Erythroblast (primary cell): ENCODE results near the gene NR2F1.

ENCODE experiments used
- GATA1 ChIP-seq: IDR thresholded peaks from 2 replicates; pipeline ENCODE4 v1.6.1; 2011; ENCODE audit warnings: low read depth, mild to moderate bottlenecking, control low read depth, low read length, moderate library complexity
- POLR2A ChIP-seq: IDR thresholded peaks from 2 replicates; pipeline ENCODE4 v1.6.1; 2011; ENCODE audit warnings: mild to moderate bottlenecking, low read length

DNA sequence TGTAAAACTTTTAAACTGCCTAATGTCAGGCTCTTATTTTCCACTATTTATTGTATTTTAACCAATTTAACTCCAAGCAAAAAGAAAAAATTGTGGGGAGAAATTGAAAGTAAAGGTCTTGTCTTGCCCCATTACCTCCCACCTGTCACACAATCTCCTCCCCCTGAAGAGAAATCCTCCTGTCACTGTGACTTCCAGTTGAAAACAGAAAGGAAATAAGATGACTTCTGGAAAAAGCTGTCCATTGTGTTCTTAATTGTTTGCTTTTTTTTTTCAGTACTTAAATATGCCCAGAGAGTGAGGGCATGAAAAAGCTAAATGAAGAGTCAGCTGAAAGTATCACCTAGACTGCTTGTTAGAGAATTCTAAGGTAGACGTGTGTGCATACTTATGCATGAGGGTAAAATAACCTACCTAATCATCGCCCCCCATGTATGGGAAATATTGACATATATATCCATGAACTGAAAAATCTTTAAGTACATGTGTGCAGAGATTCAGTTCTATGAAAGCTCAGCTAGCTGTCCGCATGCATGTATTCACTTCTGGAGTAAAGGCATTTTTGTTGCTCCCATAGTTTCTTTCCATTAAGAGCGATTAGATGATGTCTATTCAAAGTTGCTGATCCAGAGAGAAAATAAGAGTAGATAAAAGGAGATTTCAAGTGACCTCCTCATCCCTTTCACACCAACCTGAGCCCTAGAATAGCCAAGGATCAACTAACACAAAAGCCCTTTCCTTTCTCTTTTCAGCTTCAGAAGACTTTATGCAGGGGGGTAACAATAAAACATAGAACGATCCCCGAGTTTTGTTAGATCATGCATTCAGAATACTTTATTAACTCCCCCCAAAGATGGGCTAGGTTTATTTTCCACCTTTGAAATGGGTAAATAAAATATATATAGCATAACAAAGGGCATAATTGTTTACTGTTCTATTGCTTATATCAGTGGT is 7.3 kb upstream of the NR2F1 start:
- TF ChIP-seq POLR2A: no peak
- no peak for TF ChIP-seq GATA1
